ENCODE measurements around the gene LAMA3. TPM values are rescaled to one million over a fixed set of nuclear protein-coding genes. Genes with fewer than 3 reads are reported as not detected.
A peak's percentile ranks its signal among the peaks of the same experiment; 100 is the strongest.

LAMA3 gene
- total and polyA plus RNA-seq, 2 donors from 2014 or later, result 4.4 to 66.0 TPM

DNA sequence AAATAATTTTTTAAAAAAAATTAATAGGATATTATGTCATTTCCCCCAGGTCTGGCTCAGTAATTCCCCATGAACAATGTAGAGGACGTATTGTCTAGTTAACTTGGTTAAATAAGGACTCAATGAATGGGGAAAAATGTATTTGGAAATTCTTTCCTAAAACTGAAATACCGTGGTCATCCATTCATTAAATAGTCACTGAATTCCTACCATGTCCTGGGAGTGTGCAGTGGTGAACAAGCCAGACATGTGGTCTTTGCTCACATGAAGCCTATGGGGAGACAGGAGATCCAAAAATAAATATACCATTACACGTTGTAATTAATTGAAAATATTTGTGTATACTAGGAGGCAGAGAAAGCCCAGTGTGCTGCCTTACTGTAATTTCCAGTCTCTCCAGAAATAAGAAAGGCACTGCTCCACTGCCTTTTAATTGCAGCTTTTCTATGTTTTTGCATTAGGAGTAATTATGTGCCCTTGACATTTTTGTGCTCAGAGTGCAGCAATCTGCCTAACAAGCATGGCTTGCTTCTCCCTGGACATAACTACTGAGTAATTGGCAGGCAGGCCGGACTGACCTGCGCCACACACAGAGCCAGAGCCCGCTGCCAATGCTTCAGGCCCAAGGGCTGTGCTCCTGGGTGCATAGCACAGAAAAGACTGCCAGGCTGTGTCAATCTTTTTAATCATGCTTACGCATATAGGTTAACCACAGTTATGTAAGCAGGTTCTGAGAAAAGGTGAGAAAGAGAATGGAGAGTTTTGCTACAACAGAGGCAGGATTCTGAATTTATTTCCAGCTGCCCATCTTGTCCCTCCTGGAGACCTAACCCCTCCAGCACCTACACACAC lies 303.1 kb downstream of the LAMA3 start:
- H3K36me3 ChIP-seq (ENCODE audit: control insufficient read depth in 2 of 3, insufficient read depth in 3 of 3, low read length in 3 of 3), result no peaks in the 10 kb centered on the region
- FAIRE-seq (no peak), DNase-seq (peak in 3 of 5 donors; percentile 36 to 51 (median 38))
- no peak overlapping the region for H3K4me3 ChIP-seq (ENCODE audit: low read length in 3 of 3)
- no peaks in the 10 kb centered on the region for H3K9me3 ChIP-seq (ENCODE audit: control insufficient read depth in 2 of 3, insufficient read depth in 1 of 3, low read length in 3 of 3)
- H3K4me1 ChIP-seq (ENCODE audit: control insufficient read depth in 2 of 3, insufficient read depth in 2 of 3, low read depth in 1 of 3, low read length in 3 of 3), result no peaks in the 10 kb centered on the region
- no peak overlapping the region for H3K9ac ChIP-seq (ENCODE audit: low read length in 3 of 3)
- H3K27ac ChIP-seq (ENCODE audit: low read depth in 2 of 2, low read length in 2 of 2), result peak overlapping the region in 1 of 2 donors; percentile 60
- TF ChIP-seq, protein P1, sequence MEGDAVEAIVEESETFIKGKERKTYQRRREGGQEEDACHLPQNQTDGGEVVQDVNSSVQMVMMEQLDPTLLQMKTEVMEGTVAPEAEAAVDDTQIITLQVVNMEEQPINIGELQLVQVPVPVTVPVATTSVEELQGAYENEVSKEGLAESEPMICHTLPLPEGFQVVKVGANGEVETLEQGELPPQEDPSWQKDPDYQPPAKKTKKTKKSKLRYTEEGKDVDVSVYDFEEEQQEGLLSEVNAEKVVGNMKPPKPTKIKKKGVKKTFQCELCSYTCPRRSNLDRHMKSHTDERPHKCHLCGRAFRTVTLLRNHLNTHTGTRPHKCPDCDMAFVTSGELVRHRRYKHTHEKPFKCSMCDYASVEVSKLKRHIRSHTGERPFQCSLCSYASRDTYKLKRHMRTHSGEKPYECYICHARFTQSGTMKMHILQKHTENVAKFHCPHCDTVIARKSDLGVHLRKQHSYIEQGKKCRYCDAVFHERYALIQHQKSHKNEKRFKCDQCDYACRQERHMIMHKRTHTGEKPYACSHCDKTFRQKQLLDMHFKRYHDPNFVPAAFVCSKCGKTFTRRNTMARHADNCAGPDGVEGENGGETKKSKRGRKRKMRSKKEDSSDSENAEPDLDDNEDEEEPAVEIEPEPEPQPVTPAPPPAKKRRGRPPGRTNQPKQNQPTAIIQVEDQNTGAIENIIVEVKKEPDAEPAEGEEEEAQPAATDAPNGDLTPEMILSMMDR (IDR thresholded peaks at IDR 0.05; ENCODE audit: borderline replicate concordance, extremely low read depth, insufficient read depth), result no peak
- intact Hi-C loops (cut with DNase I), result no loop called here
- H3K27me3 ChIP-seq (ENCODE audit: control insufficient read depth, insufficient read depth, low read length), result no peaks in the 10 kb centered on the region

DNA sequence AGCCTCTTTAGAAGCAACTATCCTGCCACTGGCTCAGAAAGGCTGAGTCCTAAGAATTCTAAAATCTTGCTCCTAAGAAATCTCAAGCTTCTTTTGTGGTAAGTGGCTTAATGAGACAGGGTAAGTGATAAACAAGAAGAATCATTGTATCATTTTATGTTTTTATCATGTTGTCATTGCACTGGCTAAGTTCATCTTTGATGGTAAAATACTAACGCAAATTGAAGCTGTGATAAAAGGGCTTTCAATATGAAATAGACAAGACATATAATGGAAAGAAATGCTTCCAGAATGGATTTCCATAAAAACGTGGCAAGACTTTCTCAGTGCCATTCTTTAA lies 303.7 kb downstream of the LAMA3 start:
- Histone ChIP-seq H3K9me3 (ENCODE audit: control insufficient read depth in 2 of 3, insufficient read depth in 1 of 3, low read length in 3 of 3) (no peaks in the 10 kb centered on the region), H3K4me3 (ENCODE audit: low read length in 3 of 3) (no peak overlapping the region), H3K27ac (ENCODE audit: low read depth in 2 of 2, low read length in 2 of 2) (peak overlapping the region in 1 of 2 donors; percentile 60), H3K36me3 (ENCODE audit: control insufficient read depth in 2 of 3, insufficient read depth in 3 of 3, low read length in 3 of 3) (no peaks in the 10 kb centered on the region), H3K9ac (ENCODE audit: low read length in 3 of 3) (no peak overlapping the region), H3K4me1 (ENCODE audit: control insufficient read depth in 2 of 3, insufficient read depth in 2 of 3, low read depth in 1 of 3, low read length in 3 of 3) (no peaks in the 10 kb centered on the region), H3K27me3 (ENCODE audit: control insufficient read depth, insufficient read depth, low read length) (no peaks in the 10 kb centered on the region)
- intact Hi-C loops (cut with DNase I), result no loop called here
- no peak for DNase-seq
- no peak for FAIRE-seq
- TF ChIP-seq, protein P1 (IDR thresholded peaks at IDR 0.05; ENCODE audit: borderline replicate concordance, extremely low read depth, insufficient read depth), result no peak

DNA sequence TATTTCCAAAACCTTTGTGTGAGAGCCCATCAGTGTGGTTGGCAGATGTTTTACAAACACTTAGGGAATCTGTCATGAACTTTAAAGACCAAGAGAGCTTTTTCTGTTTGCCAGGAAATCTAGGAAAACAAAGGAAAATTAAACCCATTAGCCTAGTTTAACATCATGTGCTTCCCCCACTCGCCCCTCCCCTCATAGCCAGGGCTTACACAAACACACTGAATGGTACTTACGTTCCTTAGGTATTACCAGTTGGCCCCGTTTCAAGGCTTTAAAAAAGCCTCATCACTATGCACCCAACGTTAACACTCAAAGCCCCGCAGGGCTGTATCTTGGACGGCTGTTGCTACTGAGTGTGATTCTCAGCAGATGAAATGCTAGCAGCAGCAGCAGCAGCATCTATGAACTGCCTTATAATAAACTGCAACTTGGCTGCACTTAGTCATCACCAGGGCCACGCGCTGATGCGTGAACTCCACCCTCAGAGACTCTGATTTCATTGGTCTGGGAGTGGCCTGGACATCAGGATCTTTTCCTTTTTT lies 305.2 kb downstream of the LAMA3 start:
- Histone ChIP-seq H3K4me1 (ENCODE audit: control insufficient read depth in 2 of 3, insufficient read depth in 2 of 3, low read depth in 1 of 3, low read length in 3 of 3) (no peaks in the 10 kb centered on the region), H3K4me3 (ENCODE audit: low read length in 3 of 3) (no peak overlapping the region), H3K9me3 (ENCODE audit: control insufficient read depth in 2 of 3, insufficient read depth in 1 of 3, low read length in 3 of 3) (no peaks in the 10 kb centered on the region), H3K36me3 (ENCODE audit: control insufficient read depth in 2 of 3, insufficient read depth in 3 of 3, low read length in 3 of 3) (no peaks in the 10 kb centered on the region), H3K27me3 (ENCODE audit: control insufficient read depth, insufficient read depth, low read length) (no peaks in the 10 kb centered on the region), H3K9ac (ENCODE audit: low read length in 3 of 3) (no peak overlapping the region), H3K27ac (ENCODE audit: low read depth in 2 of 2, low read length in 2 of 2) (no peak overlapping the region)
- peak; percentile 43 to 84 (median 78) for DNase-seq
- TF ChIP-seq, protein P1 (IDR thresholded peaks at IDR 0.05; ENCODE audit: borderline replicate concordance, extremely low read depth, insufficient read depth), result no peak
- FAIRE-seq, result no peak
- intact Hi-C loops (cut with DNase I), result no loop called here
